Ramos (cell line): ENCODE measurements around the gene SOBP.

Experiments used
- in situ Hi-C: fragments of 300-500 bp; cut with MboI; formaldehyde crosslinking; loops from one replicate; pipeline ENCODE4 v1.14.3; 2022; ENCODE audit warnings: low sequenced_read_pairs; ENCODE audit not compliant: unreplicated experiment

SOBP gene

DNA sequence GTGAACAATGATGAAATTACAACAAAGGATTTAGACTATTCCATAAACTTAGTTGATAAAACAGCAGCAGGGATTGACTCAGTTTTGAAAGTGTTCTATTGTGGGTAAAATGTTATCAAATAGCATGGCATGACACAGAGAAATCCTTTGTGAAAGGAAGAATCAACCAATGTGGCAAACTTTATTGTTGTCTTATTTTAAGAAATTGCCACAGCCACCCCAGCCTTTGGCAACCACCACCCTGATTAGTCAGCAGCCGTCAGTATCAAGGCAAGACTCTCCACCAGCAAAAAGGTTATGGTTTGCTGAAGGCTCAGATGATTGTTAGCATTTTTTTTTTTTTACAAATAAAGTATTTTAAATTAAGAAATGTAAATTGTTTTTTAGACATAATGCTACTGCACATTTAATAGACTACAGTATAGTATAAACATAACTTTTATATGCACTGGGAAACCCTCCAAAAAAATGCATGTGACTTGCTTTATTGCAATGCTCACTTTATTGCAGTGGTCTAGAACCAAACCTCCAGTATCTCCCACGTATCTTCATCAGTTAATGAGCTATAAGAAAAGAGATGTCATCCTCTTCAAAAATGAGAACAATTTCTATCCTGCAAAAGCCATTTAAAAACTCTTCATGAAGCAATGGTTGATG, 162.7 kb downstream of the SOBP start:
- in situ Hi-C loops, result loop anchor here (10.0 kb wide), 1 partner anchor 168 kb away; no protein-coding TSS in a partner anchor

DNA sequence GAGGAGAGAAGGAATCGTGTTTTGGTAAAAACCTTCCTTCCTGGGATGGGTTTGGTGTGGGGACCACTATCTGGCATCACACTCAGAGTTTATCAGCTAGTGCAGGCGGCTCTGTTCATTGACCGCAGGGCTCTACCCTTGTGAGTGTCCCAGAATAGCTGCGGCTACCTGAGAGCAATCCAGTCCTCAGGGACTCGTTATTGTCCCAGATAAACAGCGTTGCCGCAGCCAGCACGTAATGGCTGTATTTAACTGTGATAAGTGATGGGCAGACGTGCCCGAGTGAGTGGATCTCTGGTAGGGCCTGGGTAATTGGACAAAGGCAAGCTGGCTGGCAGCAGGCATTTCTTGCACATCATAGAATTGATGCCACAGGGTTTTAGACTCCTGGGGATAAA, 163.3 kb downstream of the SOBP start:
- in situ Hi-C loops, result loop anchor here (10.0 kb wide), 1 partner anchor 168 kb away; no protein-coding TSS in a partner anchor

DNA sequence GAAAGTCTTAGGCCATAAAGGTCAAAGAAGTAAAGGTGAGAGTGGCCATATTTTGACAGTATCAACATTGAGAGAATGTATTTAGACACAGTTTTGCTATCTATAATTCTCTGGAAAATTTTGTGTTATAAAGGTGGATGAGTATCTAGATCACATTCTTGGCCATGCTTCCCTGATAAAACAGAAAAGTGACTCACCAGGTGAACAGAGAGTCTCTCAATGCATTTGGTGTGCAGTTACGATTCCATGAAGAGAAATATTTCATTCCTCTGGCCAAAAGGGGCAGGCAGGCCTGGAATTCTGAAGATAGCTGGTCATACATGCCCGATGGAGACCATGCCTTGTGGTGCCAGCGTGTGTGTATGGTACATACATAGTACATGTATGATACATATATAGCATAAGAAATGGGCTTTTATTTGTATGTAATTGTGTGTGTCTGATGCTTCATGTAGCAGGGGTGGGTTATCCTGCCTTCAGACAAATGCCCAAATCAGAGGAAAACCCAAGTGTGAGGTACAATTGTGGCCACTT, 164.0 kb downstream of the SOBP start:
- in situ Hi-C loops, result loop anchor here (10.0 kb wide), 1 partner anchor 169 kb away; no protein-coding TSS in a partner anchor

DNA sequence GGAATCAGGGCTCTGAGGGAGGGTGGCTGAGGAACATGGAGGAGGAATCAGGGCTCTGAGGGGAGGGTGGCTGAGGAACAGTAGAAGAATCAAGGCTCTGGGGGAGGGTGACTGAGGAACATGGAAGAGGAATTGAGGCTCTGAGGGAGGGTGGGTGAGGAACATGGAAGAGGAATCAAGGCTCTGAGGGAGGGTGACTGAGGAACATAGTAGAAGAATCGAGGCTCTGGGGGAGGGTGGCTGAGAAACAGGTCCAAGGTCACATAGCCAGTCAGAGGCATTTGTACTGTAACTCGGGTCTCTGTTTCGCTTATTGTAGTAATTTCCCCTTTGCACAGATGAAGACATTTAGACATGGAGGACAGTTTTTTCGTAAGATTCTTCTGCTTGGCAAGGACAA, 164.8 kb downstream of the SOBP start:
- in situ Hi-C loops, result loop anchor here (10.0 kb wide), 1 partner anchor 170 kb away; no protein-coding TSS in a partner anchor

DNA sequence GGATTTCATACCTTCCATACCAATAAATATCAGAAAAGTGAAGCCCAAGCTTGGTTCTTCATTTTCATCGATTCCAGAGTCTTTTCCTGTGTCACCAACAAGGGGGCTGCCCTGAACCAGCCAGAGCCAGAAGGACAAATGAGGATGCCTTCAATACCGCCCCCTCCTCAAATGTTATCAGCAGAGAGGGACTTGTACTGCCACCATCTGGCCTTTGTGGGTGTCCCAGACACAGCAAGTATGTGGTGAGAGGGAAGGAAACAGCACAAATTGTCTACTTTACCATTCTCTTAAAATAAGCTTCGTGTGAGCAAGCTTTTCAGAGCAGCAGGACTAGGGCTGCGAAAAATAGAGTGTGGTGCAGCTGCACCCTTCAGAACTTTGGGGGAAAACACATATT, 165.3 kb downstream of the SOBP start:
- in situ Hi-C loops, result loop anchor here (10.0 kb wide), 1 partner anchor 170 kb away; no protein-coding TSS in a partner anchor

DNA sequence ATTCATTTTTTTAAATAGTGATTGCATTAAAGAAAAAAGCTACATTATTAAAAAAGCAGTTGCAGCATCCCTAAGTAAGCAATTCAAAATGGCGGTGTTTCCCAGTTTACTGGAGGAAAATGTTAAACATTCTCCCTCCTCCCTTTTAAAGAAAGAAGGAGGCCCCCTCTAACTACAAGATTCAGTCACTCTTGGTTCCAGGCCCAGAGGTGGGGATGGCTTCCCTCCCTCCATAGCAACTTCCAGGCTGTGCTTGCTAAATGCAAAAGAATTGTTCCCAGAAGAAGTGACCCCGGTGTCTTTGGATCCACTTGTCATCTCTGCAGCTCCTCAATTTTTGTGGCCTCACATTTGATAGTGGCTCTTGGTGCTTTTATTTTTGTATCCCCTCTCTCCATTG, 165.9 kb downstream of the SOBP start:
- in situ Hi-C loops, result loop anchor here (10.0 kb wide), 1 partner anchor 171 kb away; no protein-coding TSS in a partner anchor

DNA sequence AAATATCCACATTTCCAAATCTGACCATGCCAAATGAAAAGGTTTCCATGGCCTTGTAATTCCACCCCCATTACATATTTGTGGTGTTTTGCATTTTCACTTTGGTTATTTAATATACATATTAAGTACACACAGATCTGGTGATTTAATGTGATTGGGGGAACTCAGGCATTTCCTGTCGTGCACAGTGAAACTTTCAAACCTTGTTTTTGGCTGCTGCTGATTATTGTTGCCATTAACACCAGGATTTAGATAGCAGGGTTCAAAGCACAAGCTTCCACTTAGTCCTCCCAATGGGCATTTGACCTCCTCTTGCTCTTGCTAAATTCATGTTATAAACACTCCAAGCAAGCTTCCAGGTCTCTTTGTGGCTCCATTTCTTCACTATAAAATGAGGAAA, 166.5 kb downstream of the SOBP start:
- in situ Hi-C loops, result loop anchor here (10.0 kb wide), 1 partner anchor 172 kb away; no protein-coding TSS in a partner anchor

DNA sequence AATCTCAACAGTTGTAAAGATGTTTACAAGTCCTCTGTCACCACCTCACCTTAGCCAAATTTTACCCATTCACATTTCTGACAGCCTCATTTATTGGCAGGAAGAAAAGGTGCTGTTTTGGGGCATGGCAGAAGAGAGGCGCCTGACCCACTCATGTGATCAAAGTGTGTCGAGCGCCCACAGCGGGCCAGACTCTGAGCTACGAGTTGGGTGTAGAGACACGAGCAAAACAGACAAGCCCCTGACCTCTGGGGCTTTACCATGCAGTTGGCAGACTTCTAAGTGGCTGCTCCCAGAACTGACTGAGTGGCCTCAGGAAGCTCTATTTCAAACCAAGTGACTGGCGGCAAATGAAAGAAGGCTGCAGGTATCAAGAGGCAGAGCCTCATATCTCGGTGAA, 167.0 kb downstream of the SOBP start:
- in situ Hi-C loops, result loop anchor here (10.0 kb wide), 1 partner anchor 172 kb away; no protein-coding TSS in a partner anchor

DNA sequence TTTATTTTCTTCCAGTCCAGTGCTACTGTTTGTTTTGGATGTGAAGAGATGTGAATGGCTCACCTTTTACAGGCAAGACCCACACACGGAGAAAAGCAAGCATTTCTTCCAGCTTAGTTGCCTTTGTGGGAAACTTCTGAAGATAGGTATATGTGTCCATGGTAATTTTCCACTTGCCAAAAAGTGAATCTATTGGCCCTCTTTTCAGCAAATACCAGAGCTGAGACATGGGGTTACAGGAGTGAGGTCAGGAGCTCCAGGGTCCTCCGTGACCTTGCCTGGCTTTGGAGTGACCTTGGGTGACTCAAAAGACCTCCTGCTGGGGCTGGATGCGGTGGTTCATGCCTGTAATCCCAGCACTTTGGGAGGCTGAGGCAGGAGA, 167.4 kb downstream of the SOBP start:
- in situ Hi-C loops, result loop anchor here (10.0 kb wide), 1 partner anchor 173 kb away; no protein-coding TSS in a partner anchor

DNA sequence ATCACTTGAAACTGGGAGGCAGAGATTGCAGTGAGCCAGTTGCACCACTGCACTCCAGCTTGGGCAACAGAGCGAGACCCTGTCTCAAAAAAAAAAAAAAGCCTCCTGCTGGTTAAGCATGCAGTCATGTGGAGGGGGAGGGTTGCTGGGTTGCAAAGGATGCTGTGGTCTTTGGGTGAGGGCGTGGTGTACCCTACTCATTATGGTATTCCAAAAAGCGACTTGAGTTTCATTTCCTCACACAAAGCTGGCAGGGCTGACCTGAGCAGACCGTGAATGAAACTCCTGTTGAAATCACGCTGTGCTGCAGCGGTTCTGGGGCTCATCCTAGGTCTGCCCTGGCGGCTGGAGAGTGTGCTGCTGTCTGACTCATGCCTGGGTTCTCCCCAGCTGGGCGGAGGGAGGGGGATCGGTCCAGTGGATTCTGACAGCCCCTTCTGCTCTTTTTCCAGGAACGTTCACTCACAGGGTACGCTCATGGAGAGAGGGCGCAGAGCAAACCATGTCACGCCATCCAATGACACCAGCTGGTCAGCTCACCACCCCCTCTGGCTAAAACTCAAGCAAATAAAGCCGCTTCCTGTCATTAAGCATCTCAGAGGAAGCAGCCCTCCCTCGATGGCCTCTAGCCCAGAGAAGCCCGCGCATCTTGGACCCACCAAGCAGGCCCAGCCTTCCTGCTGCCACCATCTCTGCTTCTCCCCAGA, 168.0 kb downstream of the SOBP start:
- in situ Hi-C loops, result loop anchor here (10.0 kb wide), 1 partner anchor 173 kb away; no protein-coding TSS in a partner anchor

DNA sequence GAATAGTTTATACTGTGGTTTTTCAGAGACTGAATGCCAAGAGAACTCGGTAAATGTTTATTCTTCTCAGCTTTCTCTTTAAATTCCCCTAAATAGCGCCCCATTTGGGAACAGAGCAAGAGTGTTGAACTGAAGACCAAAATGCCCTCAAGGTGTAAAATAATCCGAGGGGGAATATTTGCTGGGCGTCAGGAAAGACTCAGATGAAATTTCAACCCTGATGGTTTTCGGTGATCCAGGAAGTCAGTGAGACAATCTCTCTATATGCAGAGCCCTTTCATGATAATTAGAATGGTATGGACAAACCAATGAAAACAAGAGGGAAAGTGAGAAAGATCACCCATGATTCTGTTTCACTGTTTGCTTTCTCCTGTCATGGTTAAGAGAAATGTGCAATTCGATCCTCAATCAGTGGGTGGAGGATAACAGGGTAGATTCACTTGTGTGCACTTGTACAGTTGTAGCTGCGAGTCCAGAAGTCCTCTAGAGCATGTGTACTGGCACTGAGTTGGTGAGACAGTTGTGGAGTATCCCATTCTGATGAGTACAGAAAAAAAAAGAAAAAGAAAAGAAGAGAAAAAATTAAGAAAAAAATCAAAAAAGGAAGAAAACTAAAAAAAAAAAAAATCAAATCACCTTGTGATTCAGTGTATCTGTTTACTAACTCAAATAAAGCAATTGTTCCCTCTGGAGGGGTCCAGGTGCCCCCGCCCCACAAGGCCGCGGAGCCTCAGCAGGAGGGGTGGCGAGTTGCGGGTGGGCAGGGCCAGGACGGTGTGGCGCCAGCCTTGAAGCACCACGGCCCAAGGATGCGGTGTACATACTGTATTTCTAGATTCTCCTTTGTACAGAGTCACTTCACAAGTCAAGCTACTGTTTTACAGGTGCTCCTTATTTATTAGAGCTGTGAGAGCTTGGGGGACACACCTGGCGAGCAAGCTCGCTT, 169.3 kb downstream of the SOBP start:
- in situ Hi-C loops, result loop anchor here (10.0 kb wide), 1 partner anchor 174 kb away; no protein-coding TSS in a partner anchor

DNA sequence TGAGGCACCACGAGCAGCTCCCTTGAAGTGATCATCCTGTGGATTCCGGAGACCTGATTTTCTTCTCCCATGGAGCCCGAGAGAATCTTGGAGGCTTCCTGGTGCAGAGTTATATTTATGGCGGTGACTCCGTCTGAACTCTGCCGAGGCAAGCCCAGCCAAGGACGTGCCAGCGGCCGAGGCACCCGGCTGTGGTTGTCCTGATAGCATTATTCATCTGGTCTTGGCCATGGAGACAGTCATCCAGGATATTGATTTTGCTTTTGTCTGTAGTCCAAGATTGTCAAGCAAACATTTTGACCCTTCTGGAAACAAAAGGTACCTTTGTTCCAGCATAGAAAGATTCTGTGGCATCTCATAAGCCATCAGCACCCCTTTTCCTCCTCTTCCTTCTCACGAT, 170.9 kb downstream of the SOBP start:
- in situ Hi-C loops, result loop anchor here (10.0 kb wide), 2 partner anchors 346 to 536 kb away; no protein-coding TSS in a partner anchor

DNA sequence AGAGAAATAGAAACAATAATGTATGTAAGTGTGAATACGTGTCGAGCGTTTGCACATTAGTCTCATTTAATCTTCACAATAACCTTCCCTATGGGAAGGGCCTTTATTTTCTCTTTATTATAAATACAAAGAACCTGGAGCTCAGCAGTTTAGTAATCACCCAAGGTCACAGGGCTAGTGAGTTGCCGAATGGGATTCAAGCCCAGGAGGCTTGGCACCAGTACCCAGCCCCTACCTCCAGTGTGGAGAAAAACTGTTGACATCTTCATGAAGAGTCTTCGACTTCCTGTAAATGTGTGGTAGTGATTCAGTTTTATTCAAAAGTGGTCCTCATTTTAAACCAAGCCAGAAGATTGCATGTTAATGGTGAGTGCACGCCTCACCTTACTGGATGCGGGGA, 171.4 kb downstream of the SOBP start:
- in situ Hi-C loops, result loop anchor here (10.0 kb wide), 2 partner anchors 346 to 536 kb away; no protein-coding TSS in a partner anchor

DNA sequence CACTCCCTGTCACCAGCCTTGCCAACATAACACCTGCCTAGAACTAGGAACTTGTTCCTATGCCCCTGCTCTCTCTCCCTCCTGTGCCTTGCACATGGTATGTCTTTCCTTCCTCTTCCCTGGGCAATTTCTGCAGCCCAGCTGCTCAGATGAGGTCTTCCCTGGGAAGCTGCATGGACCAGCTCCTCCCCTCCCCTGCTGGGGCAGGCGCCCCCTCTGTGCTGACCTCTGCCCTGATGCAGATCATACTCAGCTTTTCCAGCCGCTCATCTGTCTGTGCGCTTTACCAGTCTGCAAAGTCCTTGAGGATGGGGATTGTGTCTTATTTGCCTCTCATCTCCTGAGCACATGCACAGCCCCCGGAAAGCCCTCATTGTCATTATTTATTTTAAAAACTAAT, 172.4 kb downstream of the SOBP start:
- in situ Hi-C loops, result loop anchor here (10.0 kb wide), 2 partner anchors 348 to 538 kb away; no protein-coding TSS in a partner anchor

DNA sequence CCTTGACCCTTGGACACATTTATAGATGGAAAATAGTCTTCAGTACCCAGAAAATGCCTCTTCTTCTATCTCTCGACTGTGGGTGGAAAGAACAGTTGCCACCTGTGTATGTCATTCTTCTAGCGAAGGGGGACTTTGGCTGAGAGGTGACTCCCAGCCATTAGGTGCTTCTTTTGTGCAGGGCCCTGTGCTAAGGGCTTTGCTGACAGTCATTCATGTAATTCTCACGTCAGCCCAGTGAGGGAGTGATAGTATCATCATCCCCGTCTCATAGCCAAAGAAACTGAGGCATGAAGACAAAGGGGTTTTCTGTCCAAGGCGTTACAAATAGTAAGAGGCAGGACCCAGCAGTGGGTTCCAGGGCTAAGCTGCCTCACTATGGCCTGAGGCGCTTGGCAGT, 173.4 kb downstream of the SOBP start:
- in situ Hi-C loops, result loop anchor here (10.0 kb wide), 2 partner anchors 349 to 539 kb away; no protein-coding TSS in a partner anchor

DNA sequence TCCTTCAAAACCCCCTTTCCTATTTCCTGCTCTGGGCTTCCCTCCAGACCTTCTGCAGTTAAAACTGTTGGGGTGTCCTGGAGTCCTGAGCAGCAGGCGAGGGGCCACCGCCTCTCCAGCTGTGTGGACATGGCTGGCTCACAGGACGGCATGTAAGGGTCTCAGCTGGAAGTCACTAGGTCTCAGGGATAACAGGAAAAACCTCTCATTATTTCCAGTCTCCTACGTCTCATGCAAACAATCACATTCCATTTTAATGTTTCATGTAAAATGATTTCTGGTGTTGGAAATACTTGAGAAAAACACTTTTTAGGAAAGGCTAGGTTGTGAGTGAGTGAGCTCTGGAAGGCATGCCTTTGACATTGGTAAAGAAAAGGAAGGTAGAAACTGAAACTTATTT, 175.5 kb downstream of the SOBP start:
- in situ Hi-C loops, result loop anchor here (10.0 kb wide), 2 partner anchors 351 to 541 kb away; no protein-coding TSS in a partner anchor

DNA sequence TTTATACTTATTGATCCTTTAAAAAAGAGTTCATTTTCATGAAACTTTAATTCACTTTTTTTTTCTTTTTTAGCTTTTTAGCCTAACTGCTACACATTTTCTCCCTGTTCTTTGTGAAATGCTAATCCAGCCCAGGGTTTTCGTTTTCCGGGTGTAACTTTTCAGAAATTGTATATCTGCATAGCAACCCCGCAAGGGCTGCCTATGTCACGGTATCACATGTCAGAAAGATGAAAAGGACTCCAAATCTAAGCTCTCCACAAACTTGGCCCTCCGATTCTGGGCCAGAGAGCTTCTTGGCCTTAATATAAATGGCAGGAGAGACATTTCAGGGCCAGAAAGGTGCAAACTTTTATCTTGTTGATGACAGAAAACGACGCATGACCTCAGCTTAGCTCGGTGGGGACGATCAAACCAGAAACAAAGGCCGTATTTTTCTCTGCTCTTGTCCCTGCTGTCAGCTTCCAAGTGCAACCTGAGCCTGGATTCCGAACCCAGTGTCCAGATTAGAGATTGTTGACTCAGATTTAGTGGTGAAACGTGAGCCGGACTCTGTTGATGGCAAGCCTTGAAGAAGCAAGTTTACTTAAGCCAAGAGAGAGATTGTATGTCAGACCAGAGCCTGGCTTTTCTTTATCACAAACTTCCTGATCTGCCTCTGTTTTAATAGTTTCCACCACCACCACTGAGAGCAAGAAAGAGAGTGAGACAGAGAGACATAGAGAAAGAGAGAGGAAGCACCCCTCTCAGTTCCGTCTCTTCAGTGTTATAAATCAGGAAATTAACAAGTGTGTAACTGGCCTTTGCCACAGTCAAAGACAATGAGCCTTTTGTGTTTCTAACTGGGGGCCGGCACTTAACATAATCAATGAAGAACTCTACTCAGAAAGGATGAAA, 176.4 kb downstream of the SOBP start:
- in situ Hi-C loops, result loop anchor here (10.0 kb wide), 2 partner anchors 352 to 542 kb away; no protein-coding TSS in a partner anchor

DNA sequence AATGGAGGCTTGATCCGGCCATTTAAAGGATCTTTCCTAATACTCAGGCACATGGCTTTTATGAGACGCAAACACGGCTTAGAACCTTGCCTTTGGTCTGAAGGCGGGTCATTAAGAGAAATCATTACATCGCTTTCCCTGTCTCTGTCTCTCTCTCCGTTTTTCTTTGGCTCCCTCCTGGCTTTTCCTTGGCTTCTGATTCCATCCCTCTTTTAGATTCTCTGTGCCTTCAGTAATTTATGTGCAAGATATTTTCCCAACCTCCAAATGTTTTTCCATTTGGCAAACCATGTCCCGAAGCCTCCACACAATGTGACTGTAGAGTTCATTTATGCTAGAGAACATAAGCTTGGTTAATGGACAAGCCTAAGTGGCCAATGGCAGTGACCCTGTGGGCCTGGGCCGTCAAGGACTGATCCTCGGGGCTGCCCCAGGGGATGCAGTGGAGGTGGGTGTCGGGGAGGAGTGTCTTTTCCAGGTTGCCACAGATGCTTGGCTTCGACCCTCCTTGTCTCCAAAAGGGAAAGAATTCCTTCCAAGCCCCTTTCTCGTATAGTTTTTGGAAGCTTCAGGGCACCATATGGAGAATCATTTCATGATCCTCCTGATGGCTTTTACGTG, 177.2 kb downstream of the SOBP start:
- in situ Hi-C loops, result loop anchor here (10.0 kb wide), 2 partner anchors 352 to 542 kb away; no protein-coding TSS in a partner anchor
